ENCODE data around the gene SRPK2. TPM values are rescaled to one million over a fixed set of nuclear protein-coding genes. Genes with fewer than 3 reads are reported as not detected.

SRPK2 gene
- total and polyA plus RNA-seq, 8 donors = 7.6 to 109 (median 24.4) TPM

DNA sequence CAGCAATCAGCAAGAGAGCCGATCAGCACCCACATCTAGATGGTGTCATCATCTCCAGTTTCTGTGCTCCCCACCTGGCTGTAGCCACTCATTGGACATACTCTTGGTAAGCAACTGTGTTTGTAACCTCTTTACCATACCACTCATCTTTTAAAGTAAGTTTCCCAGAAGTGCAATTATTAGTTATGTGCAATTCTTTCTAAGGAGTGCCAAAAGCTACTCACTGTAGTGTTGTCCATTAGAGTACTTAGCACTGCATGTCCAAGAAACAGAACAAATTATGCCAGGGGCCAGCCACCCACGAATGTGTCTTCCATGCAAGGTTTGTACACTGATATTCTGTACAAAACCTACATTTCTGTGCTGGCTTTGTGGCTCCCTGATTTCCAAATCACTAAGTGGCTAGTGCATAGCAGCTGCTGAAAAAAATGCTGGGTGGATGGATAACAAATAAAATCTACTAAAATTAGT lies 131.9 kb downstream of the SRPK2 start:
- DNase-seq = no peak
- H3K27me3 ChIP-seq = no peaks in the 10 kb centered on the region
- H3K36me3 ChIP-seq = no peaks in the 10 kb centered on the region
- intact Hi-C loops (cut with DNase I; ENCODE audit: low total_unique reads) = no loop called here
- no peak overlapping the region for H3K27ac ChIP-seq
- TF ChIP-seq POLR2A (IDR thresholded peaks at IDR 0.05) (no peak), EP300 (IDR thresholded peaks at IDR 0.05) (no peak), POLR2AphosphoS5 (IDR thresholded peaks at IDR 0.05) (no peak)
- TF ChIP-seq, protein P1, sequence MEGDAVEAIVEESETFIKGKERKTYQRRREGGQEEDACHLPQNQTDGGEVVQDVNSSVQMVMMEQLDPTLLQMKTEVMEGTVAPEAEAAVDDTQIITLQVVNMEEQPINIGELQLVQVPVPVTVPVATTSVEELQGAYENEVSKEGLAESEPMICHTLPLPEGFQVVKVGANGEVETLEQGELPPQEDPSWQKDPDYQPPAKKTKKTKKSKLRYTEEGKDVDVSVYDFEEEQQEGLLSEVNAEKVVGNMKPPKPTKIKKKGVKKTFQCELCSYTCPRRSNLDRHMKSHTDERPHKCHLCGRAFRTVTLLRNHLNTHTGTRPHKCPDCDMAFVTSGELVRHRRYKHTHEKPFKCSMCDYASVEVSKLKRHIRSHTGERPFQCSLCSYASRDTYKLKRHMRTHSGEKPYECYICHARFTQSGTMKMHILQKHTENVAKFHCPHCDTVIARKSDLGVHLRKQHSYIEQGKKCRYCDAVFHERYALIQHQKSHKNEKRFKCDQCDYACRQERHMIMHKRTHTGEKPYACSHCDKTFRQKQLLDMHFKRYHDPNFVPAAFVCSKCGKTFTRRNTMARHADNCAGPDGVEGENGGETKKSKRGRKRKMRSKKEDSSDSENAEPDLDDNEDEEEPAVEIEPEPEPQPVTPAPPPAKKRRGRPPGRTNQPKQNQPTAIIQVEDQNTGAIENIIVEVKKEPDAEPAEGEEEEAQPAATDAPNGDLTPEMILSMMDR (IDR thresholded peaks at IDR 0.05) = no peak
- H3K9me3 ChIP-seq = peaks cover 0 to 6% (median 0%) of the 10 kb centered on the region in 4 donors
- 58 to 73% (median 63%) methylated on average over 2 of the region's 2 CpGs for WGBS, 5 donors
- H3K4me3 ChIP-seq = no peak overlapping the region
- peaks cover 0 to 50% (median 24%) of the 10 kb centered on the region in 4 donors for H3K4me1 ChIP-seq

DNA sequence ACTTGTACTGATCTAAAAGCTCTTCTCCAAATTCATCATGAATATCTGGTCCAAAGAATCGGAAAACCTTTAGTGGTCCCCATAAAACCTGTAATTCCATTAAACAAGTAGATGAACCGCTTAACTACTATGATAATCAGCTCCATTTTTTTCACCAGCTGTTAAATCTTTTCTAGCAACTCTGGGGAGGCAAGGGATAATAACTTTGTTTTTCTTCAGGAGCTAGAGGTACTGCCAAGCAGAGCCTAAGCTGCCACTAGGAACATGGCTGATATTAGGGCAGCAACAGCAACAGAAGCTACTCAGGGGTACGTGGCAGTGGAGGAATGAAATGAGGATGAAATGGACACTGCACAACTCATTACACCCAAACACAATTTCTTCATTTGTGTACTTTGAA lies 138.0 kb downstream of the SRPK2 start:
- H3K27ac ChIP-seq = no peak overlapping the region
- intact Hi-C loops (cut with DNase I; ENCODE audit: low total_unique reads) = no loop called here
- H3K27me3 ChIP-seq = no peaks in the 10 kb centered on the region
- H3K36me3 ChIP-seq = no peaks in the 10 kb centered on the region
- no peak for DNase-seq
- no peak for TF ChIP-seq POLR2A (IDR thresholded peaks at IDR 0.05)
- TF ChIP-seq EP300 (IDR thresholded peaks at IDR 0.05) = no peak
- TF ChIP-seq, protein P1 (IDR thresholded peaks at IDR 0.05) = no peak
- TF ChIP-seq POLR2AphosphoS5 (IDR thresholded peaks at IDR 0.05) = no peak
- peaks cover 0 to 37% (median 18%) of the 10 kb centered on the region in 4 donors for H3K4me1 ChIP-seq
- H3K4me3 ChIP-seq = no peak overlapping the region
- 90 to 96% (median 94%) methylated on average over 3 of the region's 3 CpGs for WGBS, 5 donors
- H3K9me3 ChIP-seq = no peaks in the 10 kb centered on the region

DNA sequence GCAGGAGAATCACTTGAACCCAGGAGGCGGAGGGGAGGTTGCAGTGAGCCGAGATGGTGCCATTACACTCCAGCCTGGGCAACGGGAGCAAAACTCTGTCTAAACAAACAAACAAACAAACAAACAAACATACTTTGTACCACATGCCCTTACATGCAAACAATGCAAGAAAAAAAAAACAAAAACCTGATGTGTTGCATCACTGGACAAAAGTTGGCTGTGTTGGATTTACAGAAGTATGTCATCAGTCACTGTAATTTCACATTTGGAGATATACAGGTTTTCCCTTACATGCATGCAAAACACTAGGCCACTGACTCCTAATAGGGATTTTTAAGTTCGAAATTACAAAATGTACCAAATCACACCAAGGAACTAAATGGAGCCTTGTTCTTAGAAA lies 138.5 kb downstream of the SRPK2 start:
- TF ChIP-seq, protein P1 (IDR thresholded peaks at IDR 0.05) = no peak
- TF ChIP-seq EP300 (IDR thresholded peaks at IDR 0.05) = no peak
- no peak for TF ChIP-seq POLR2A (IDR thresholded peaks at IDR 0.05)
- no peak for TF ChIP-seq POLR2AphosphoS5 (IDR thresholded peaks at IDR 0.05)
- intact Hi-C loops (cut with DNase I; ENCODE audit: low total_unique reads) = no loop called here

DNA sequence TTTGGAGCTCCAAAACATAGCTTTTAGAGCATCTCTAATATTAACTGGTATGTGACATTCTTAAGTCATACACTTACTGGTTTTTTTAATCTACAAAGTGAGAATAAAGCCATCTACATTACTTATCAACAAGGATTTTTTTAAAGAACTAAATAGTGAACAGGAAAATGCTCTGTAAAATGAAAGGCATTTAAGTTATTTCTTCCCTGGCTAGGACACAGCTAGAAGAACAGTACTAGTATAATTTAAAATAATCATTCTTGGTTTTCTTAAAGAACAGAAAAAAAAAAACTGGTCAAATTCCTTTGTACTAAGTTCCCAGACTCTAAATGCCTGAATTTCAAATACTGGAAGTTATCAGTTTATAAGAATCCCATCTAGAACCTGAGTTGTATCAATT lies 139.5 kb downstream of the SRPK2 start:
- H3K4me1 ChIP-seq = peaks cover 0 to 28% (median 11%) of the 10 kb centered on the region in 4 donors
- no peaks in the 10 kb centered on the region for H3K27me3 ChIP-seq
- no peaks in the 10 kb centered on the region for H3K36me3 ChIP-seq
- no peak for TF ChIP-seq POLR2AphosphoS5 (IDR thresholded peaks at IDR 0.05)
- TF ChIP-seq POLR2A (IDR thresholded peaks at IDR 0.05) = no peak
- TF ChIP-seq, protein P1 (IDR thresholded peaks at IDR 0.05) = no peak
- no peak for TF ChIP-seq EP300 (IDR thresholded peaks at IDR 0.05)
- H3K4me3 ChIP-seq = no peak overlapping the region
- DNase-seq = no peak
- intact Hi-C loops (cut with DNase I; ENCODE audit: low total_unique reads) = no loop called here
- no peak overlapping the region for H3K27ac ChIP-seq
- H3K9me3 ChIP-seq = no peaks in the 10 kb centered on the region

More for the DNA sequence above, 138.5 kb downstream of the SRPK2 start:
- Histone ChIP-seq H3K4me1 (peaks cover 0 to 37% (median 15%) of the 10 kb centered on the region in 4 donors), H3K9me3 (no peaks in the 10 kb centered on the region), H3K27ac (no peak overlapping the region), H3K4me3 (no peak overlapping the region), H3K27me3 (no peaks in the 10 kb centered on the region), H3K36me3 (no peaks in the 10 kb centered on the region)
- no peak for DNase-seq
- 78 to 90% (median 86%) methylated on average over 4 of the region's 4 CpGs for WGBS, 5 donors
